HepG2 (cell line): ENCODE results near the gene COASY. TPM values are rescaled to one million over a fixed set of nuclear protein-coding genes. Genes with fewer than 3 reads are reported as not detected.

ENCODE experiments used
- BORCS8-MEF2B ChIP-seq: sonication (generic); formaldehyde crosslinking; IDR thresholded peaks from 2 replicates; pipeline ENCODE4 v1.8.0; 2022; ENCODE audit warnings: mild to moderate bottlenecking, missing genetic modification reagents
- CEBPZ ChIP-seq: IDR thresholded peaks from 2 replicates; pipeline ENCODE4 v1.6.1; 2012; ENCODE audit warnings: low read length, improper control_type of control experiment
- FOXJ3 ChIP-seq: sonication (generic); formaldehyde crosslinking; IDR thresholded peaks from 2 replicates; pipeline ENCODE4 v1.4.0; 2020; ENCODE audit warnings: missing genetic modification reagents, mild to moderate bottlenecking, borderline replicate concordance
- RXRA ChIP-seq: sonication (generic); formaldehyde crosslinking; IDR thresholded peaks from 2 replicates; pipeline ENCODE4 v1.5.1; 2020; ENCODE audit warnings: missing genetic modification reagents
- SRF ChIP-seq: IDR thresholded peaks from 2 replicates; pipeline ENCODE4 v1.6.1; 2011; ENCODE audit warnings: mild to moderate bottlenecking, low read depth, low read length, moderate library complexity
- TOPORS ChIP-seq: sonication (generic); formaldehyde crosslinking; IDR thresholded peaks from 2 replicates; pipeline ENCODE4 v1.8.0; 2023; ENCODE audit warnings: mild to moderate bottlenecking, missing genetic modification reagents
- ZC3H4 ChIP-seq: sonication (generic); formaldehyde crosslinking; IDR thresholded peaks from 2 replicates; pipeline ENCODE4 v1.4.0; 2020; ENCODE audit warnings: missing genetic modification reagents, borderline replicate concordance
- ZFP82 ChIP-seq: sonication (generic); formaldehyde crosslinking; IDR thresholded peaks from 2 replicates; pipeline ENCODE4 v1.5.1; 2020; ENCODE audit warnings: mild to moderate bottlenecking, missing genetic modification reagents, borderline replicate concordance
- ZFP90 ChIP-seq: sonication (generic); formaldehyde crosslinking; IDR thresholded peaks from 2 replicates; pipeline ENCODE4 v1.8.0; 2022; ENCODE audit warnings: missing genetic modification reagents, mild to moderate bottlenecking, inconsistent platforms, borderline replicate concordance
- ZNF121 ChIP-seq: sonication (generic); formaldehyde crosslinking; IDR thresholded peaks from 2 replicates; pipeline ENCODE4 v1.5.0; 2020; ENCODE audit warnings: mild to moderate bottlenecking, missing genetic modification reagents
- ZNF318 ChIP-seq: sonication (generic); formaldehyde crosslinking; IDR thresholded peaks from 2 replicates; pipeline ENCODE4 v1.4.0; 2020; ENCODE audit warnings: mild to moderate bottlenecking, missing genetic modification reagents
- ZNF792 ChIP-seq: IDR thresholded peaks from 2 replicates; pipeline ENCODE4 v1.6.1; 2016
- polyA plus RNA-seq, 8 experiments: library from polyadenylated mRNA; depleted of rRNA in 3 of 8; stranded (reverse) in 7 of 8; unstranded in 1 of 8; fragments of >200 nt; fragmentation: Illumina TruSeq in 4 of 8; extraction: Trizol in 4 of 8; gene quantifications; 2 replicates each; pipeline versions ENCODE4 v1.2.1 to v1.2.3, GENCODE V29; 2011 to 2016; ENCODE audit warnings: low read depth in 4 of 8, missing spikeins in 1 of 8, mixed read lengths in 1 of 8; ENCODE audit not compliant: insufficient read depth in 1 of 8
- total RNA-seq, 5 experiments: library from RNA; depleted of rRNA; stranded (reverse); fragments of >200 nt; fragmentation: Illumina TruSeq; extraction: Trizol; gene quantifications; 2 replicates each; pipeline ENCODE4 v1.2.3, GENCODE V29; 2016; ENCODE audit warnings: low read depth in 1 of 5
- TF ChIP-seq, protein P1 (sequence below): sonication (generic); formaldehyde crosslinking; IDR thresholded peaks from 2 replicates; pipeline ENCODE4 v1.5.0; 2020; ENCODE audit warnings: mild to moderate bottlenecking, missing genetic modification reagents

Gene COASY
- total and polyA plus RNA-seq, 2 of the 13 experiments (the other 11 are each of a cell fraction or from before 2014, with no cell fraction given) = 90.7 to 125 TPM

DNA sequence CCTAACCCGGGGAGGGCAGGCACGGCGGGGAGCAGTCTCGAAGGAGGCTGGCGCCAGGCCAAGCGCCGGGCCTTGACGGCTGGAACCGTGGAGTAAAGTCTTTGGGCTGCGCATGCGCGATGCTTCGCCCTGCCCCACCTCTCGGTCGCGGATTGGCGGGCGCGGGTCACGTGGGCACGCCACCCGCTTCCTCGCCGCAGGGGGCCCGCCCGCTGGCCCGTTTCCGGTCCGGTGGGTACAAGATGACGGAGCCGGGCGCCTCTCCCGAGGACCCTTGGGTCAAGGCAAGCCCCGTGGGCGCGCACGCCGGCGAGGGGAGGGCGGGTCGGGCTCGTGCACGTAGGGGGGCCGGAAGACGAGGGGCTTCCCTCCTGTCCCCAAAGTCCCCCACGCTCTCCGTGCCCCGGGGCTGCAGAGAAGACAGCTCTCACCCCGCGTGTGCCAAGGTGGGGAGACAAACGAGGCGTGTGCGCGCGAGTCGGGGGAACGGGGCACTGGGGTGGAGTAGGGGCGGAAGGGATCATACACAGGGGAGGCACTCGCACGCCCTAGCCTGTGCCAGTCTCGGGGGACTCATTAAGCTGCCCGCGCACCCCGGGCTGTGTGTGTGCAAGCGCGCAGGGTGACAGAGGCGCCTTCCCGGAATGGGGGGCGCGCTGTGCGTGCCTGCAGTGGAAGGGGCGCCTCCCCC is 5.1 kb downstream of the COASY start, which contains the start of gene MLX (continued):
- TF ChIP-seq, protein P1, sequence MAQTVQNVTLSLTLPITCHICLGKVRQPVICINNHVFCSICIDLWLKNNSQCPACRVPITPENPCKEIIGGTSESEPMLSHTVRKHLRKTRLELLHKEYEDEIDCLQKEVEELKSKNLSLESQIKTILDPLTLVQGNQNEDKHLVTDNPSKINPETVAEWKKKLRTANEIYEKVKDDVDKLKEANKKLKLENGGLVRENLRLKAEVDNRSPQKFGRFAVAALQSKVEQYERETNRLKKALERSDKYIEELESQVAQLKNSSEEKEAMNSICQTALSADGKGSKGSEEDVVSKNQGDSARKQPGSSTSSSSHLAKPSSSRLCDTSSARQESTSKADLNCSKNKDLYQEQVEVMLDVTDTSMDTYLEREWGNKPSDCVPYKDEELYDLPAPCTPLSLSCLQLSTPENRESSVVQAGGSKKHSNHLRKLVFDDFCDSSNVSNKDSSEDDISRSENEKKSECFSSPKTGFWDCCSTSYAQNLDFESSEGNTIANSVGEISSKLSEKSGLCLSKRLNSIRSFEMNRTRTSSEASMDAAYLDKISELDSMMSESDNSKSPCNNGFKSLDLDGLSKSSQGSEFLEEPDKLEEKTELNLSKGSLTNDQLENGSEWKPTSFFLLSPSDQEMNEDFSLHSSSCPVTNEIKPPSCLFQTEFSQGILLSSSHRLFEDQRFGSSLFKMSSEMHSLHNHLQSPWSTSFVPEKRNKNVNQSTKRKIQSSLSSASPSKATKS (CRISPR knock-in tag) = 0 out of 2 replicates have a peak, but pooled peaks have one; percentile 39
- TF ChIP-seq ZNF318 (CRISPR knock-in tag) (peak; percentile 94), RXRA (CRISPR knock-in tag) (peak; percentile 84), ZFP82 (CRISPR knock-in tag) (peak; percentile 79; the same call in 1 of the 2 replicates), TOPORS (CRISPR knock-in tag) (peak; percentile 99), CEBPZ (no peak), ZC3H4 (CRISPR knock-in tag) (no peak; the same call in none of the 2 replicates), ZNF121 (CRISPR knock-in tag) (peak; percentile 80; the same call in 1 of the 2 replicates), BORCS8-MEF2B (CRISPR knock-in tag) (peak; percentile 98), ZNF792 (CRISPR knock-in tag) (0 out of 2 replicates have a peak, but pooled peaks have one; percentile 39), FOXJ3 (CRISPR knock-in tag) (0 out of 2 replicates have a peak, but pooled peaks have one; percentile 40), SRF (no peak), ZFP90 (CRISPR knock-in tag) (peak; percentile 78)
